ENCODE data around the gene MAN2A1. TPM values are rescaled to one million over a fixed set of nuclear protein-coding genes. Genes with fewer than 3 reads are reported as not detected.
A peak's percentile ranks its signal among the peaks of the same experiment; 100 is the strongest.

The MAN2A1 gene
- total RNA-seq, 1 experiment from 2014 or later, result 128 TPM

DNA sequence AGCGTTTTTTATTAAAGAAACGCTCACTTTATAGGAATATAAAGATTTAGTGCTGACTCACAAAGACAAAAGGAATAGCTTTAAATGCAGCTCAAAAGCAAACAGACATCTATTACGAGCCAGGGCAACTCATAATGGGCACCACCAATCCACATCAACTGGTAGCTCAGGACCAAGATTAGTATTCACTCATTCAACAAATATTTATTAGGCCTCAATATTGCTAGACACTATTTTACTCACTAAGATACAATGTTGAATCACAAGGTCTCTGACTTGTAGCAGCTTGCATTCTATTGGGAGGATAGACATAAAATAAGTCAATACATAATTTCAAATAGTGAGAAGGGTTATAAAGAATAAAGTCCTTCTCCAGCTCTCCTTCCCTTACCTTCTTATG lies 8.0 kb upstream of the MAN2A1 start:
- peaks cover 25% of the 10 kb centered on the region for H3K4me1 ChIP-seq (ENCODE audit: insufficient read depth, low read length, poor library complexity, severe bottlenecking)
- H3K9me3 ChIP-seq (ENCODE audit: low read depth, low read length, poor library complexity, severe bottlenecking), result no peaks in the 10 kb centered on the region
- H3K27ac ChIP-seq (ENCODE audit: low read depth, low read length, poor library complexity, severe bottlenecking), result no peak overlapping the region
- no peaks in the 10 kb centered on the region for H3K36me3 ChIP-seq (ENCODE audit: insufficient read depth, low read length, poor library complexity, severe bottlenecking)
- intact Hi-C loops (cut with micrococcal nuclease; ENCODE audit: unreplicated experiment), result loop anchor here (10.0 kb wide), 3 partner anchors 177 to 1197 kb away; no protein-coding TSS in a partner anchor
- TF ChIP-seq EZH2 (IDR thresholded peaks at IDR 0.05; ENCODE audit: borderline replicate concordance, low read depth, low read length, poor library complexity, severe bottlenecking), result no peak
- no peak for TF ChIP-seq CTCF (conservative IDR thresholded peaks at IDR 0.05; ENCODE audit: low read depth, low read length)
- DNase-seq (ENCODE audit: low spot score), result no peak
- no peak overlapping the region for H3K4me3 ChIP-seq (ENCODE audit: low read depth, low read length, poor library complexity, severe bottlenecking)
- ChIA-PET POLR2A (ENCODE audit: low non-redundant PET) (no interaction called here), CTCF (no interaction called here)
- BruUV-seq (replicated peaks), result no TSS peak
- no peaks in the 10 kb centered on the region for H3K27me3 ChIP-seq (replicated peaks; ENCODE audit: insufficient read depth, low read depth, low read length, poor library complexity)

DNA sequence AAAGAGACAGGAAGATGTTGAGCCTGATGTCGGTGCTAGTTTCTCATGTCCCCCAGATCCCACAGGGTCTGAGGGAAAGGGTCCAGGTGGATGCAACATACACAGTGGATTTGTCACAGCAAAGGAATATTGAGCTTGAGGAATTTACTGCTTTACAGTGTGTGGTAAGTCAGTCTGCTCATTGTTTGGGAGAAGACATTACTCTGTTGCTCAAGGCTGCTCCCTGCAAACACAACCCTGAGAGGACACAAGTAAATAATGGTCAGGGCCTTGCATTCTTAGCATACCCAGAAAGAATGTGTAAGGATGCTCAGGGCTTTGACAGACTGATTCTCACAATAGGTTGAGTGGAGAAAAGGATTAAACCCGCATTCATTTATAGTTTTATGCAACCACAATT lies 7.3 kb upstream of the MAN2A1 start:
- Histone ChIP-seq H3K27ac (ENCODE audit: low read depth, low read length, poor library complexity, severe bottlenecking) (no peak overlapping the region), H3K4me1 (ENCODE audit: insufficient read depth, low read length, poor library complexity, severe bottlenecking) (peaks cover 32% of the 10 kb centered on the region), H3K9me3 (ENCODE audit: low read depth, low read length, poor library complexity, severe bottlenecking) (no peaks in the 10 kb centered on the region), H3K27me3 (replicated peaks; ENCODE audit: insufficient read depth, low read depth, low read length, poor library complexity) (no peaks in the 10 kb centered on the region), H3K36me3 (ENCODE audit: insufficient read depth, low read length, poor library complexity, severe bottlenecking) (no peaks in the 10 kb centered on the region), H3K4me3 (ENCODE audit: low read depth, low read length, poor library complexity, severe bottlenecking) (no peak overlapping the region)
- TF ChIP-seq CTCF (conservative IDR thresholded peaks at IDR 0.05; ENCODE audit: low read depth, low read length) (no peak), EZH2 (IDR thresholded peaks at IDR 0.05; ENCODE audit: borderline replicate concordance, low read depth, low read length, poor library complexity, severe bottlenecking) (no peak)
- intact Hi-C loops (cut with micrococcal nuclease; ENCODE audit: unreplicated experiment), result loop anchor here (10.0 kb wide), 3 partner anchors 178 to 1198 kb away; no protein-coding TSS in a partner anchor
- POLR2A ChIA-PET (ENCODE audit: low non-redundant PET), result no interaction called here
- CTCF ChIA-PET, result no interaction called here
- no peak for DNase-seq (ENCODE audit: low spot score)
- BruUV-seq (replicated peaks), result no TSS peak

DNA sequence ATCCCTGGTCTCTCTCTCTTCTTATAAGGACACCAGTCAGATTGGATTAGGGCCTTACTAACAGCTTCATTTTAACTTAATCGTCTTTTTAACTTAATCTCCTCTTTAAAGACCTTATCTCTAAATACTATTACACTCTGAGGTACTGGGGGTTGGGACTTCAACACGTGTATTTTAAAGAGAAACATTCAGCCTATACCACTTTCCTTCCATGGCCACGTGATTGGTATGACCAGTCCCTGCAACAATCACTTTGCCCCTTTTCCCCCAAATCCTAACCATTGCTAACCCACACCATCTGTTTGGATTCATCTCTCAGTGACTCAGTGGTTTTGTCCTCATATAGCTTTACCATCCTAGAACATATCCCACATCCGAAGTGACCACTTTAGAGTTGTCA lies 3.8 kb upstream of the MAN2A1 start:
- Histone ChIP-seq H3K36me3 (ENCODE audit: insufficient read depth, low read length, poor library complexity, severe bottlenecking) (no peaks in the 10 kb centered on the region), H3K4me1 (ENCODE audit: insufficient read depth, low read length, poor library complexity, severe bottlenecking) (peaks cover 17% of the 10 kb centered on the region), H3K9me3 (ENCODE audit: low read depth, low read length, poor library complexity, severe bottlenecking) (peaks cover 8% of the 10 kb centered on the region), H3K27ac (ENCODE audit: low read depth, low read length, poor library complexity, severe bottlenecking) (peak overlapping the region; percentile 65), H3K4me3 (ENCODE audit: low read depth, low read length, poor library complexity, severe bottlenecking) (no peak overlapping the region), H3K27me3 (replicated peaks; ENCODE audit: insufficient read depth, low read depth, low read length, poor library complexity) (no peaks in the 10 kb centered on the region)
- TF ChIP-seq EZH2 (IDR thresholded peaks at IDR 0.05; ENCODE audit: borderline replicate concordance, low read depth, low read length, poor library complexity, severe bottlenecking) (no peak), CTCF (conservative IDR thresholded peaks at IDR 0.05; ENCODE audit: low read depth, low read length) (no peak)
- ChIA-PET CTCF (interaction anchor here (0.6 kb wide), 1 partner anchor 178 kb away, joined by 4 read pairs; no protein-coding TSS in a partner anchor), POLR2A (ENCODE audit: low non-redundant PET) (no interaction called here)
- no TSS peak for BruUV-seq (replicated peaks)
- intact Hi-C loops (cut with micrococcal nuclease; ENCODE audit: unreplicated experiment), result loop anchor here (5.0 to 10.0 kb wide), 6 partner anchors 181 to 1201 kb away; no protein-coding TSS in a partner anchor
- no peak for DNase-seq (ENCODE audit: low spot score)
